ENCODE data around the gene TMED3. TPM values are rescaled to one million over a fixed set of nuclear protein-coding genes. Genes with fewer than 3 reads are reported as not detected.

The TMED3 gene
- total RNA-seq, 1 experiment from 2014 or later: 53.6 TPM

DNA sequence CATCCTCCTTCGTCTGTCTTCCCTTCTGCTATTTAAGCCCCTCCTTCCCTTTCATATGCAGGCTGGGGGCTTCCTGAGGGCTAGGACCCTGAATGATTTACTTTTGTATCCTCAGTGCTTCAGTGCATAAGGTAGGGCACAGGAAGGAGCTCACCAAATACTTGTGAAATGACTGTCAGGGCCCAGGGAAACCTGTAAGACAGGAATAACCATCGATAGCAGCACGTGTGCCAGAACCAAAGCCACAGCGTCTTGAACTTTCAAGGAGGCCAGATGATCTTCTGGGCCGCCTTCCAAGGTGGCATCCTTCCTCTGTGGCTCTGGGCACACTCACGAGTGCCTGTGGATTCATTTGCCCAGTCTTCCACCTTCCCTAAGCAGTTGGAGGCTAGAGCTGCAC lies 3.9 kb downstream of the TMED3 start:
- no TSS peak for BruUV-seq (replicated peaks)
- peaks cover 84% of the 10 kb centered on the region for H3K79me2 ChIP-seq (ENCODE audit: insufficient read depth, low read length)
- ATAC-seq (no peak), DNase-seq (ENCODE audit: low read depth, low spot score) (no peak)
- H2AFZ ChIP-seq (ENCODE audit: low read depth, low read length, poor library complexity, severe bottlenecking): no peak overlapping the region
- ChIA-PET CTCF (no interaction called here), RAD21 (ENCODE audit: low non-redundant PET in 1 of 2, low total read pairs in 2 of 2, uncharacterized antibody in 2 of 2, unreplicated experiment in 2 of 2) (no interaction called here), POLR2A (no interaction called here)
- TF ChIP-seq, protein P1, sequence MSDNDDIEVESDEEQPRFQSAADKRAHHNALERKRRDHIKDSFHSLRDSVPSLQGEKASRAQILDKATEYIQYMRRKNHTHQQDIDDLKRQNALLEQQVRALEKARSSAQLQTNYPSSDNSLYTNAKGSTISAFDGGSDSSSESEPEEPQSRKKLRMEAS (IDR thresholded peaks at IDR 0.05): peak; percentile 51; the same call in 1 of the 2 replicates
- TF ChIP-seq JUND (IDR thresholded peaks at IDR 0.05): peak; percentile 30; the same call in 1 of the 2 replicates
- no peak for TF ChIP-seq CBX3 (IDR thresholded peaks at IDR 0.05; ENCODE audit: low read depth)
- no peak for TF ChIP-seq EZH2phosphoT487 (IDR thresholded peaks at IDR 0.05; ENCODE audit: borderline replicate concordance)
- TF ChIP-seq SP1 (IDR thresholded peaks at IDR 0.05; ENCODE audit: low read depth): peak; percentile 58
- TF ChIP-seq, protein P2, sequence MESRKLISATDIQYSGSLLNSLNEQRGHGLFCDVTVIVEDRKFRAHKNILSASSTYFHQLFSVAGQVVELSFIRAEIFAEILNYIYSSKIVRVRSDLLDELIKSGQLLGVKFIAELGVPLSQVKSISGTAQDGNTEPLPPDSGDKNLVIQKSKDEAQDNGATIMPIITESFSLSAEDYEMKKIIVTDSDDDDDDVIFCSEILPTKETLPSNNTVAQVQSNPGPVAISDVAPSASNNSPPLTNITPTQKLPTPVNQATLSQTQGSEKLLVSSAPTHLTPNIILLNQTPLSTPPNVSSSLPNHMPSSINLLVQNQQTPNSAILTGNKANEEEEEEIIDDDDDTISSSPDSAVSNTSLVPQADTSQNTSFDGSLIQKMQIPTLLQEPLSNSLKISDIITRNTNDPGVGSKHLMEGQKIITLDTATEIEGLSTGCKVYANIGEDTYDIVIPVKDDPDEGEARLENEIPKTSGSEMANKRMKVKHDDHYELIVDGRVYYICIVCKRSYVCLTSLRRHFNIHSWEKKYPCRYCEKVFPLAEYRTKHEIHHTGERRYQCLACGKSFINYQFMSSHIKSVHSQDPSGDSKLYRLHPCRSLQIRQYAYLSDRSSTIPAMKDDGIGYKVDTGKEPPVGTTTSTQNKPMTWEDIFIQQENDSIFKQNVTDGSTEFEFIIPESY (IDR thresholded peaks at IDR 0.05; ENCODE audit: extremely low read depth, insufficient replicate concordance, low read length): no peak
- no peak for TF ChIP-seq YY1 (IDR thresholded peaks at IDR 0.05; ENCODE audit: extremely low read depth, insufficient replicate concordance, low read depth, low read length)
- TF ChIP-seq CEBPB (IDR thresholded peaks at IDR 0.05; ENCODE audit: low read depth): no peak
- no peak overlapping the region for H3K9ac ChIP-seq (ENCODE audit: low read length)
- H4K20me1 ChIP-seq (ENCODE audit: insufficient read depth): no peaks in the 10 kb centered on the region
- H3K27ac ChIP-seq (ENCODE audit: low read depth, low read length): no peak overlapping the region
- H3K36me3 ChIP-seq (ENCODE audit: control insufficient read depth in 1 of 2, insufficient read depth in 2 of 2, low read length in 2 of 2): peaks cover 24 to 59% of the 10 kb centered on the region in 2 experiments
- H3K4me1 ChIP-seq (ENCODE audit: control insufficient read depth in 1 of 2, insufficient read depth in 2 of 2, low read length in 2 of 2): peaks cover 3 to 31% of the 10 kb centered on the region in 2 experiments; a peak in 3 of 4 replicates
- H3K27me3 ChIP-seq (ENCODE audit: insufficient read depth, low read length): no peaks in the 10 kb centered on the region
- H3K9me2 ChIP-seq (ENCODE audit: insufficient read depth): no peaks in the 10 kb centered on the region
- no peak overlapping the region for H3K4me3 ChIP-seq (replicated peaks in 1 of 2; ENCODE audit: low read depth in 1 of 2, low read length in 2 of 2)
- intact Hi-C loops (cut with micrococcal nuclease): no loop called here
- H3K4me2 ChIP-seq (ENCODE audit: low read length): peak overlapping the region; percentile 15; the same call in 1 of the 2 replicates
- no peaks in the 10 kb centered on the region for H3K9me3 ChIP-seq (ENCODE audit: control insufficient read depth in 1 of 2, insufficient read depth in 1 of 2, low read depth in 1 of 2, low read length in 2 of 2)
